ENCODE measurements around the gene DIAPH3.

DIAPH3 gene

DNA sequence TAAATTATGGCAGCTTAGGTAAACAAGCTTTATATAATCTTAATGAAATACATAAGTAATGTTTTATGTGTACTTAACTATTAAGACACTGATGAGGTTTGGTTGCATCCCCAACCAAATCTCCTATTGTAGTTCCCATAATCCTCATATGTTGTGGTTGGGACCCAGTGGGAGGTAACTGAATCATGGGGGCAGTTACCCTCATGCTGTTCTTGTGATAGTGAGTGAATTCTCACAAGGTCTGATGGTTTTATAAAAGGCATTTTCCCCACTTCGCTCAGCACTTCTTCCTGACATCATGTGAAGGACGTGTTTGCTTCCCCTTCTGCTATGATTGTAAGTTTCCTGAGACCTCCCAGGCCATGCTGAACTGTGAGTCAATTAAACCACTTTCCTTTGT lies 212.7 kb downstream of the DIAPH3 start:
- no peak for TF ChIP-seq JUND (IDR thresholded peaks at IDR 0.05; ENCODE audit: low read depth)
- no peak for DNase-seq (ENCODE audit: low read depth in 1 of 2, low spot score in 1 of 2)
- in situ Hi-C loops (cut with HindIII; ENCODE audit: low pct_unique_long_range_greater_than_20kb, low sequenced_read_pairs) = no loop called here

DNA sequence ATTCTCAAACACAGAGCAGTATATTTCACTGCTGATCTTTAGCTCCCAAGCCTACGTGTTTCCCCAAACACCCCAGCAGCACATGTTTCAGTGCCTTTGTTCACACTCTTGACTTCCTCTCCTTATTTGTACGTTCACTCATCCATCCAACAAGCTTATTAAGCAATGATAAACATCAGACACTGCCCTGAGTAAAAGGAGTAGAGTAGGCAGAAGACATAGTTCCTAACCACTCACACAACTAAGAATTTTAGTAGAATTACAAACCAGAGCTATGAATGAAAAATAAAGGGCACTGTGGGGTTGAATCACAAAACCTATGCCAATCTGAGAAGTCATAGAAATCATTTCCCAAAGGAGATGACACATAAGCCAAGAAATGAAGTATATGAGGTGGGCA lies 213.5 kb downstream of the DIAPH3 start:
- no peak for TF ChIP-seq JUND (IDR thresholded peaks at IDR 0.05; ENCODE audit: low read depth)
- no peak for DNase-seq (ENCODE audit: low read depth in 1 of 2, low spot score in 1 of 2)
- in situ Hi-C loops (cut with HindIII; ENCODE audit: low pct_unique_long_range_greater_than_20kb, low sequenced_read_pairs) = no loop called here

- in situ Hi-C loops (cut with HindIII; ENCODE audit: low pct_unique_long_range_greater_than_20kb, low sequenced_read_pairs) = no loop called here
- no peak for TF ChIP-seq JUND (IDR thresholded peaks at IDR 0.05; ENCODE audit: low read depth)
- DNase-seq (ENCODE audit: low read depth in 1 of 2, low spot score in 1 of 2) = no peak
These were observed 215.0 kb downstream of the DIAPH3 start for GRCh38 chr13:59948686-59949085.

DNA sequence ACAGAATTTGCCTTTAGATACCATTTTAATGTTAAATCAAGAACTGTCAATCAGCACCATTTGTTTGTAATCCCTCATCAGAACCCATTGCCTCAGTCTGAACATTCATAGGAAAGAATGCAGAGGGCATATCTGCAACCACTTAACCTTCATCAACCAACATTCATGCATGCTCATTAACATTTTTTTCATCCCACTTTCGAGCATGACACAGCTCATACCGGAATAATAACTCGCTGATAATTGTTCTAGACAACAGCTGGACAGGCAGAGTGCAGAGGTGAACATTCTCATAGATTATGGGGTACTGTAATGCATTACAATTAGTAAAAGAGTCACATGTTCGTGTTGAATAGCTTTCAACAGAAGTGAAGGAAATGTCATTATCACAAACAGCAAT lies 216.8 kb downstream of the DIAPH3 start:
- no peak for DNase-seq (ENCODE audit: low read depth in 1 of 2, low spot score in 1 of 2)
- TF ChIP-seq JUND (IDR thresholded peaks at IDR 0.05; ENCODE audit: low read depth) = no peak
- in situ Hi-C loops (cut with HindIII; ENCODE audit: low pct_unique_long_range_greater_than_20kb, low sequenced_read_pairs) = no loop called here

DNA sequence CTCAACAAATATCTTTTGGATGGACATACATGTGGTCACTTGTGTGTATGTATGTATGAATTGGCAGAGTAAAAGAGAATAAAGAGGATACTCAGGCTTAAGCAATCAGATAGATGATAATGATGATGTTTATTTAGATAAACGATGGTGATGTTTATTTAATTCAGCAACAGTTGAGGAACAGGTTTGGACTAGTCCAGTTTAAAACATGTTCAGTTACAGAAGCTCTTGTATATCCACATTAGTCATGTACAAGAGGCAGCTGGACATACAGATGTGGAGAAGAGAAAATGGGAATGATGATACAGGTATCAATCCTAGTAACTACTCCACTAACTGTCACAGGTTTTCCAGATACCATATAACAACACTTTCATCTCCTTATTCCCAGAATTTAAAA lies 232.1 kb downstream of the DIAPH3 start:
- DNase-seq (ENCODE audit: low read depth in 1 of 2, low spot score in 1 of 2) = no peak
- in situ Hi-C loops (cut with HindIII; ENCODE audit: low pct_unique_long_range_greater_than_20kb, low sequenced_read_pairs) = no loop called here
- no peak for TF ChIP-seq JUND (IDR thresholded peaks at IDR 0.05; ENCODE audit: low read depth)

GRCh38 chr13:59924256-59924655 lies 239.5 kb downstream of the DIAPH3 start:
- no peak for DNase-seq (ENCODE audit: low read depth in 1 of 2, low spot score in 1 of 2)
- TF ChIP-seq JUND (IDR thresholded peaks at IDR 0.05; ENCODE audit: low read depth) = no peak
- in situ Hi-C loops (cut with HindIII; ENCODE audit: low pct_unique_long_range_greater_than_20kb, low sequenced_read_pairs) = no loop called here

- no peak for DNase-seq (ENCODE audit: low read depth in 1 of 2, low spot score in 1 of 2)
- TF ChIP-seq JUND (IDR thresholded peaks at IDR 0.05; ENCODE audit: low read depth) = no peak
- in situ Hi-C loops (cut with HindIII; ENCODE audit: low pct_unique_long_range_greater_than_20kb, low sequenced_read_pairs) = no loop called here
These were observed 248.5 kb downstream of the DIAPH3 start for GRCh38 chr13:59915252-59915651.

- in situ Hi-C loops (cut with HindIII; ENCODE audit: low pct_unique_long_range_greater_than_20kb, low sequenced_read_pairs) = no loop called here
- TF ChIP-seq JUND (IDR thresholded peaks at IDR 0.05; ENCODE audit: low read depth) = no peak
These were observed 249.2 kb downstream of the DIAPH3 start for GRCh38 chr13:59914556-59914955.

DNA sequence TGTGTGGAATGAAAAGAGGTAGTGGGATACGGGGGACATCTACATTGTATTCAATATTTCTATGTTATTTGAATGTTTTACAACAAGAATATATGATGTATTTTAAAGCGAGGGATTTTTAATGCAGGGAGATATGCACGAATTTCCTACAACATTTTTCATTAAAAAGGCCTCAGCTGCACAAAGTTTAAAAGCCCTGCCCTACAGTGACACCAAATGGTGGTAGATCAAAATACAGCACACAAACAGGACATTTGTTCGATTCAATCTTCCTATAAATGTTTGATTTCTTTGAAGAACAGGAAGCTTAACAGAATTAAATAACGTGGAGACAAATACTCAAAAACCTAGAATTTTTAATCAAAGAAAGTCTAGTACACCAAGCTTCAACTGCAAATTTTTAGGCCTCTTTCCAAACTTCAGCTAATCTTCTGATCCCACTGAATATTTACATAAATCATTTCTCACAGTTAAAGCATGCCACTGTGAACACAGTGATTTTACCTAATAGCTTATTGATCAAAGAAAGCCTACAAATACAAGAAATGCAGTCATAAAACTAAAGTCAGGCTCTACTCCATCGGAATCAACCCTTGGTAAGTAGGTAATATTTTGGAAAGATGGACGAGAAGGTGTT lies 257.2 kb downstream of the DIAPH3 start:
- DNase-seq (ENCODE audit: low read depth in 1 of 2, low spot score in 1 of 2) = peak in 1 of 2 experiments; percentile 31
- in situ Hi-C loops (cut with HindIII; ENCODE audit: low pct_unique_long_range_greater_than_20kb, low sequenced_read_pairs) = no loop called here
- TF ChIP-seq JUND (IDR thresholded peaks at IDR 0.05; ENCODE audit: low read depth) = no peak

More at GRCh38 chr13:59914556-59914955, 249.2 kb downstream of the DIAPH3 start:
- DNase-seq (ENCODE audit: low read depth in 1 of 2, low spot score in 1 of 2) = no peak

GRCh38 chr13:59901191-59901590 lies 262.5 kb downstream of the DIAPH3 start:
- DNase-seq (ENCODE audit: low read depth in 1 of 2, low spot score in 1 of 2) = no peak
- no peak for TF ChIP-seq JUND (IDR thresholded peaks at IDR 0.05; ENCODE audit: low read depth)
- in situ Hi-C loops (cut with HindIII; ENCODE audit: low pct_unique_long_range_greater_than_20kb, low sequenced_read_pairs) = no loop called here

DNA sequence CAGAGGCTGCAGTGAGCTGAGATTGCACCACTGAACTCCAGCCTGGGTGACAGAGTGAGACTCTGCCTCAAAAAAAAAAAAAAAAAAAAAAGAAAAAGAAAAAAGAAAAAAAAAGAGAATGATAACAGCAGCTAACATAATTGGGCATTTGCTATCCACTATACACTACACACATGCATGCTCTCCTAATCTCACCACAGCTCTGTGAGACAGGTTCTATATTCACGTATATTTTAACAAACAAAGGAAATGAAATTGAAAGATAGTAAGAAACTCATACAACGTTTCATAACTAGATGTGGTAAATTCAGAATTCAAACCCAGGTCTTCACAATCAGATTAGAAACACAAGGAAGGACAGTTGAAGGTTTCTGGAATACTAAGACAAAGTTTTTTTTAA lies 265.7 kb downstream of the DIAPH3 start:
- in situ Hi-C loops (cut with HindIII; ENCODE audit: low pct_unique_long_range_greater_than_20kb, low sequenced_read_pairs) = no loop called here

DNA sequence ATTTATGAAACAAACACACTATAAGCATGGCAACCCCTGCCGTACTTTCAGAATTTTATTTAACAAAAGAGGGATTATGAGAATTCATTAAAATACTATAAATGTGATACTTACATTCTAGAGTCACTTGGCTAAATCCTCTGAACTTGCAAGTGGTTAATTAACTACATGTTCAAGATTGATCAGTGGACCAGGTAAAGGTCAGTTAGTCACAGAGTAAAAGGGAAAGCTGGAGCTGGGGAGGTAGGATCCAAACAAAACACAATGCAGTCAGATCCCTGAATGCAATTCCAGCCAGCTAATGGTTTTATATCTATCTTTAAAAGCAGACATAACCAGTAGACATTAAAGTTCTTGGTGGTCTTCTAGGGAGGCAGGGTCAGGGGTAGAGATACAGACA lies 270.5 kb downstream of the DIAPH3 start:
- DNase-seq (ENCODE audit: low read depth in 1 of 2, low spot score in 1 of 2) = no peak
- no peak for TF ChIP-seq JUND (IDR thresholded peaks at IDR 0.05; ENCODE audit: low read depth)
- in situ Hi-C loops (cut with HindIII; ENCODE audit: low pct_unique_long_range_greater_than_20kb, low sequenced_read_pairs) = no loop called here

More for the DNA sequence above, 265.7 kb downstream of the DIAPH3 start:
- no peak for DNase-seq (ENCODE audit: low read depth in 1 of 2, low spot score in 1 of 2)
- TF ChIP-seq JUND (IDR thresholded peaks at IDR 0.05; ENCODE audit: low read depth) = no peak

GRCh38 chr13:59891053-59891452 lies 272.7 kb downstream of the DIAPH3 start:
- DNase-seq (ENCODE audit: low read depth in 1 of 2, low spot score in 1 of 2) = no peak

DNA sequence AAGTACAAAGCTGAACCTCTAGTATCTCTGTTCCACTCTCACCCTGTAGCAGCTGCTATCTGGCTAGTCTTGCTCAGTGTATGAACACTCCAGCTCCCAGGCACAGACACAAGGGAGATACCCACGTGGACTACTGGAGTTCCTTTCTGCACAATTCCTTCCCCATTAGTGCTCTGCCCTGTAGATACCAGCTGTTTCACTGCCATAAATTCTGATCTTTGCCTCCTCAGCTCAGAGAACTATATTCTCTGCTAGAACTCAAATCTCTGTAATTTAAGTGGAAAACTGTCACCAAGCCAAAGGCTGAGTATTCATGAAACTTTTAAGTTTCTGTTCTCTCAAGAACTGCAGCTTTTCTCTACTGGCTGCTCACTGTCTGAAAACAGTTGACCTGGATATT lies 273.7 kb downstream of the DIAPH3 start:
- DNase-seq (ENCODE audit: low read depth in 1 of 2, low spot score in 1 of 2) = no peak
- in situ Hi-C loops (cut with HindIII; ENCODE audit: low pct_unique_long_range_greater_than_20kb, low sequenced_read_pairs) = no loop called here
- no peak for TF ChIP-seq JUND (IDR thresholded peaks at IDR 0.05; ENCODE audit: low read depth)

More at GRCh38 chr13:59891053-59891452, 272.7 kb downstream of the DIAPH3 start:
- TF ChIP-seq JUND (IDR thresholded peaks at IDR 0.05; ENCODE audit: low read depth) = no peak
- in situ Hi-C loops (cut with HindIII; ENCODE audit: low pct_unique_long_range_greater_than_20kb, low sequenced_read_pairs) = no loop called here

All from T47D (cell line).